Tibial artery (tissue), 4 donors: ENCODE results near the gene MRPS35.

Experiments used
- DNase-seq, 2 donors: peaks; one replicate each; pipeline ENCODE4 v3.0.0-alpha.2; 2019
- H3K27ac ChIP-seq, 2 donors: fragments of 200-600 bp; sonication (generic) in 1 of 2; 1 replicate in 1 of 2; 2 replicates in 1 of 2; pipeline ENCODE4 v1.5.1; 2018 to 2019; ENCODE audit warnings: mild to moderate bottlenecking in 1 of 2
- H3K27me3 ChIP-seq, 2 donors: fragments of 200-600 bp; sonication (generic) in 1 of 2; one replicate each; pipeline versions ENCODE4 v1.5.1 to v1.6.0; 2016 to 2019
- H3K36me3 ChIP-seq, 3 donors: fragments of 200-600 bp; sonication (generic) in 2 of 3; one replicate each; pipeline ENCODE4 v1.5.1; 2016 to 2019; ENCODE audit warnings: mild to moderate bottlenecking in 2 of 3
- H3K4me1 ChIP-seq, 4 donors: fragments of 200-600 bp; sonication (generic) in 2 of 4; 1 replicate in 3 of 4; 2 replicates in 1 of 4; pipeline ENCODE4 v1.5.1; 2016 to 2019
- H3K4me3 ChIP-seq, 2 donors: fragments of 200-600 bp; sonication (generic) in 1 of 2; 1 replicate in 1 of 2; 2 replicates in 1 of 2; pipeline ENCODE4 v1.5.1; 2018 to 2019; ENCODE audit warnings: mild to moderate bottlenecking in 2 of 2
- H3K9me3 ChIP-seq, 3 donors: fragments of 200-600 bp; sonication (generic) in 1 of 3; one replicate each; pipeline ENCODE4 v1.5.1; 2016 to 2019
- CTCF ChIP-seq, 2 experiments: fragments of 200-600 bp in 1 of 2; fragments of 450-650 bp in 1 of 2; IDR thresholded peaks; one replicate each; pipeline ENCODE4 v1.5.1; 2017 to 2019; ENCODE audit warnings: antibody characterized with exemption in 2 of 2, mild to moderate bottlenecking in 1 of 2, moderate library complexity in 1 of 2
- intact Hi-C: fragments of 100-400 bp; cut with DNase I; formaldehyde crosslinking; loops from one replicate; pipeline ENCODE4 v1.15.0; 2023; ENCODE audit warnings: low total_unique reads

The MRPS35 gene

GRCh38 chr12:27794818-27795584 lies 84.4 kb downstream of the MRPS35 start:
- peaks cover 59 to 87% (median 73%) of the 10 kb centered on the region in 3 donors for H3K36me3 ChIP-seq
- intact Hi-C loops: no loop called here
- TF ChIP-seq CTCF (IDR thresholded peaks at IDR 0.05): no peak

DNA sequence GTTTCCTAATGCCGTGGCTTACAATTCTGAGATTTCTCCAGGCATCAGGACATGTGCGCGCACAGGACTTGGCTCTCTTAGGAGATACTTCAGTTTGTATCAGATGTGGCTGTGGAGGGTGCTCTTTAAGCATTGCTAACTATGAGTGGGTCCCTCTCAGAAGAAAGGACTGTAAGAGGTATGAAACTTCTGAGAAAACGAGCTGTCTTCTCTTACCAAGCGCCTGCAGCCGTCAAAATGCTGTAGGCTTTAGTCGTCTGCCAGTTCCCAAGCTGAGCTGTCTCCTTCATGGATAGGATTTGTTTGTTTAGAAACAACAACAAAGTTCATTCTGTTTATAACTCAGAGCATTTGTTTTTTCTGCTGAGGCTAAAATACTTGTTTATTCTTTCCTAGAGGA lies 85.5 kb downstream of the MRPS35 start:
- Histone ChIP-seq H3K9me3 (no peaks in the 10 kb centered on the region), H3K4me3 (no peak overlapping the region), H3K27ac (no peak overlapping the region), H3K27me3 (no peaks in the 10 kb centered on the region), H3K4me1 (no peaks in the 10 kb centered on the region), H3K36me3 (peaks cover 64 to 94% (median 80%) of the 10 kb centered on the region in 3 donors)
- no peak for TF ChIP-seq CTCF (IDR thresholded peaks at IDR 0.05)
- no peak for DNase-seq
- intact Hi-C loops: no loop called here

More at GRCh38 chr12:27794818-27795584, 84.4 kb downstream of the MRPS35 start:
- Histone ChIP-seq H3K27me3 (no peaks in the 10 kb centered on the region), H3K9me3 (no peaks in the 10 kb centered on the region), H3K4me3 (no peak overlapping the region), H3K4me1 (no peaks in the 10 kb centered on the region), H3K27ac (no peak overlapping the region)
- DNase-seq: no peak

GRCh38 chr12:27797301-27798025 lies 86.8 kb downstream of the MRPS35 start:
- Histone ChIP-seq H3K4me3 (no peak overlapping the region), H3K27me3 (no peaks in the 10 kb centered on the region), H3K4me1 (no peaks in the 10 kb centered on the region), H3K36me3 (peaks cover 54 to 81% (median 76%) of the 10 kb centered on the region in 3 donors), H3K9me3 (no peaks in the 10 kb centered on the region), H3K27ac (no peak overlapping the region)
- no peak for DNase-seq
- intact Hi-C loops: no loop called here
- TF ChIP-seq CTCF (IDR thresholded peaks at IDR 0.05): no peak

- Histone ChIP-seq H3K27ac (no peak overlapping the region), H3K9me3 (no peaks in the 10 kb centered on the region), H3K4me3 (no peak overlapping the region), H3K27me3 (no peaks in the 10 kb centered on the region), H3K36me3 (peaks cover 30 to 49% (median 47%) of the 10 kb centered on the region in 3 donors), H3K4me1 (peaks cover 0 to 11% (median 3%) of the 10 kb centered on the region in 4 donors)
- no peak for DNase-seq
- intact Hi-C loops: no loop called here
- TF ChIP-seq CTCF (IDR thresholded peaks at IDR 0.05): no peak
Observed at GRCh38 chr12:27800819-27801218, 90.2 kb downstream of the MRPS35 start.

GRCh38 chr12:27801630-27802029 lies 91.0 kb downstream of the MRPS35 start:
- intact Hi-C loops: no loop called here
- no peak overlapping the region for H3K4me3 ChIP-seq
- TF ChIP-seq CTCF (IDR thresholded peaks at IDR 0.05): no peak
- no peak for DNase-seq
- H3K9me3 ChIP-seq: no peaks in the 10 kb centered on the region
- H3K4me1 ChIP-seq: peaks cover 0 to 13% (median 3%) of the 10 kb centered on the region in 4 donors
- H3K27ac ChIP-seq: no peak overlapping the region
- peaks cover 30 to 41% (median 40%) of the 10 kb centered on the region in 3 donors for H3K36me3 ChIP-seq
- no peaks in the 10 kb centered on the region for H3K27me3 ChIP-seq
